H1 (cell line): Measurements from ENCODE around the gene PELI2. TPM values are rescaled to one million over a fixed set of nuclear protein-coding genes. Genes with fewer than 3 reads are reported as not detected.

ENCODE experiments used
- CTCF ChIA-PET: fragments of 300-600 bp; sonication (Branson Sonifier 250); formaldehyde crosslinking; loops from one replicate; lab custom pipeline; 2021; ENCODE audit not compliant: partially characterized antibody; lab: Charles Lee
- POLR2A ChIA-PET: fragments of 300-600 bp; sonication (Branson Sonifier 250); formaldehyde crosslinking; loops from one replicate; lab custom pipeline; 2021; ENCODE audit warnings: inconsistent platforms; ENCODE audit not compliant: partially characterized antibody; lab: Charles Lee
- DNase-seq, 2 experiments: peaks; one replicate each; pipeline versions ENCODE4 v3.0.0 to v3.0.0-alpha.2; 2010 to 2022; ENCODE audit warnings: low spot score in 2 of 2, low read depth in 1 of 2, mixed read lengths in 1 of 2
- FAIRE-seq: peaks from 2 replicates; lab custom pipeline; 2011; peaks lifted over from hg19 to GRCh38; lab: Jason Lieb, UNC
- H2AFZ ChIP-seq: 2 replicates; pipeline ENCODE4 v1.8.1; 2012; ENCODE audit warnings: low read length, inconsistent platforms
- H2AK5ac ChIP-seq: 2 replicates; pipeline ENCODE4 v1.6.1; 2013; ENCODE audit warnings: low read depth, low read length
- H2BK120ac ChIP-seq: replicated peaks from 2 replicates; pipeline ENCODE3; 2013; ENCODE audit warnings: low read depth, low read length, inconsistent platforms
- H2BK12ac ChIP-seq: 2 replicates; pipeline ENCODE4 v1.6.1; 2013; ENCODE audit warnings: low read depth, low read length
- H2BK15ac ChIP-seq: 2 replicates; pipeline ENCODE4 v1.6.1; 2013; ENCODE audit warnings: low read length
- H2BK20ac ChIP-seq: 2 replicates; pipeline ENCODE4 v1.6.1; 2013; ENCODE audit warnings: low read length
- H2BK5ac ChIP-seq: 2 replicates; pipeline ENCODE4 v1.6.1; 2013; ENCODE audit warnings: low read depth, low read length
- H3K14ac ChIP-seq: 2 replicates; pipeline ENCODE4 v1.6.1; 2013; ENCODE audit warnings: inconsistent platforms; ENCODE audit not compliant: insufficient read length
- H3K18ac ChIP-seq: 2 replicates; pipeline ENCODE4 v1.6.1; 2013; ENCODE audit warnings: low read length; ENCODE audit errors: extremely low read depth
- H3K23ac ChIP-seq: 2 replicates; pipeline ENCODE4 v1.6.1; 2013; ENCODE audit warnings: inconsistent platforms; ENCODE audit not compliant: insufficient read length
- H3K23me2 ChIP-seq: 2 replicates; pipeline ENCODE4 v1.6.1; 2013; ENCODE audit warnings: low read depth, low read length
- H3K27ac ChIP-seq: 2 replicates; pipeline ENCODE4 v1.6.1; 2011; ENCODE audit warnings: low read depth, low read length, inconsistent platforms
- H3K27me3 ChIP-seq, 4 experiments: replicated peaks in 1 of 4; 1 replicate in 1 of 4; 2 replicates in 3 of 4; pipeline versions ENCODE4 v1.6.1 to v1.8.1; 2011 to 2013; ENCODE audit warnings: low read length in 3 of 4, mild to moderate bottlenecking in 3 of 4, inconsistent platforms in 2 of 4, mixed read lengths in 2 of 4, moderate library complexity in 1 of 4; ENCODE audit not compliant: control insufficient read depth in 3 of 4, insufficient read depth in 3 of 4; ENCODE audit errors: extremely low read depth in 1 of 4
- H3K36me3 ChIP-seq, 4 experiments: 2 replicates each; pipeline versions ENCODE4 v1.6.1 to v1.8.1; 2011 to 2013; ENCODE audit warnings: mild to moderate bottlenecking in 4 of 4, low read length in 3 of 4, moderate library complexity in 2 of 4, control low read depth in 1 of 4, inconsistent platforms in 1 of 4; ENCODE audit not compliant: insufficient read depth in 4 of 4, control insufficient read depth in 2 of 4
- H3K4ac ChIP-seq: replicated peaks from 2 replicates; pipeline ENCODE3; 2013; ENCODE audit warnings: low read length, low read depth, mixed read lengths, inconsistent platforms; ENCODE audit not compliant: insufficient read length
- H3K4me1 ChIP-seq, 4 experiments: replicated peaks in 1 of 4; 1 replicate in 1 of 4; 2 replicates in 3 of 4; pipeline versions ENCODE4 v1.6.1 to v1.8.1; 2011 to 2013; ENCODE audit warnings: low read length in 3 of 4, inconsistent platforms in 2 of 4, mixed read lengths in 1 of 4; ENCODE audit not compliant: insufficient read depth in 4 of 4, control insufficient read depth in 3 of 4
- H3K4me2 ChIP-seq, 2 experiments: 2 replicates each; pipeline versions ENCODE4 v1.6.1 to v1.8.1; 2011 to 2013; ENCODE audit warnings: low read depth in 2 of 2, low read length in 2 of 2, control low read depth in 1 of 2, inconsistent platforms in 1 of 2, mild to moderate bottlenecking in 1 of 2; ENCODE audit not compliant: insufficient read depth in 1 of 2
- H3K4me3 ChIP-seq, 4 experiments: fragments of 200-600, 300-600 bp in 1 of 4; sonication (generic), shearing (Covaris generic), sonication (Bioruptor Twin) in 1 of 4; 2 replicates each; pipeline versions ENCODE4 v1.5.1 to v1.8.1; 2011 to 2016; ENCODE audit warnings: low read length in 4 of 4, low read depth in 3 of 4, control low read depth in 2 of 4, inconsistent platforms in 2 of 4, mild to moderate bottlenecking in 2 of 4, mixed read lengths in 1 of 4, moderate library complexity in 1 of 4; ENCODE audit not compliant: insufficient read depth in 2 of 4; ENCODE audit errors: extremely low read depth in 1 of 4
- H3K56ac ChIP-seq: replicated peaks from 2 replicates; pipeline ENCODE3; 2013; ENCODE audit warnings: low read depth, mild to moderate bottlenecking, mixed read lengths, low read length, inconsistent platforms; ENCODE audit not compliant: insufficient read length
- H3K79me1 ChIP-seq: 2 replicates; pipeline ENCODE4 v1.6.1; 2013; ENCODE audit warnings: low read depth, low read length, control low read depth
- H3K79me2 ChIP-seq, 2 experiments: 2 replicates each; pipeline versions ENCODE4 v1.6.1 to v1.8.1; 2012 to 2013; ENCODE audit warnings: low read length in 2 of 2, mild to moderate bottlenecking in 2 of 2, inconsistent platforms in 1 of 2; ENCODE audit not compliant: insufficient read depth in 2 of 2, control insufficient read depth in 1 of 2
- H3K9ac ChIP-seq, 4 experiments: replicated peaks in 1 of 4; 1 replicate in 1 of 4; 2 replicates in 3 of 4; pipeline versions ENCODE4 v1.6.1 to v1.8.1; 2011 to 2013; ENCODE audit warnings: low read depth in 3 of 4, low read length in 3 of 4, control low read depth in 2 of 4, mild to moderate bottlenecking in 2 of 4, moderate library complexity in 2 of 4, inconsistent platforms in 1 of 4; ENCODE audit errors: extremely low read depth in 1 of 4
- H3K9me3 ChIP-seq, 2 experiments: 2 replicates each; pipeline versions ENCODE4 v1.6.1 to v1.8.1; 2012 to 2013; ENCODE audit warnings: mild to moderate bottlenecking in 2 of 2, moderate library complexity in 2 of 2, control low read depth in 1 of 2, inconsistent platforms in 1 of 2, low read depth in 1 of 2, low read length in 1 of 2, mixed read lengths in 1 of 2; ENCODE audit not compliant: insufficient read depth in 2 of 2
- H4K20me1 ChIP-seq, 2 experiments: replicated peaks in 1 of 2; 2 replicates each; pipeline versions ENCODE3 to v1.8.1; 2011 to 2013; ENCODE audit warnings: inconsistent platforms in 2 of 2, low read length in 2 of 2, mild to moderate bottlenecking in 1 of 2; ENCODE audit not compliant: insufficient read depth in 2 of 2, control insufficient read depth in 1 of 2
- H4K5ac ChIP-seq: 2 replicates; pipeline ENCODE4 v1.6.1; 2013; ENCODE audit warnings: low read length, low read depth, mixed read lengths, inconsistent platforms; ENCODE audit not compliant: insufficient read length
- H4K8ac ChIP-seq: 2 replicates; pipeline ENCODE4 v1.8.0; 2013; ENCODE audit warnings: mild to moderate bottlenecking, moderate library complexity, low read length, inconsistent platforms; ENCODE audit not compliant: insufficient read depth; ENCODE audit errors: extremely low read depth
- H4K91ac ChIP-seq: replicated peaks from 2 replicates; pipeline ENCODE3; 2013; ENCODE audit warnings: low read length, mixed read lengths, inconsistent platforms; ENCODE audit not compliant: insufficient read length
- USF2 ChIP-seq: IDR thresholded peaks from 2 replicates; pipeline ENCODE4 v1.6.1; 2011; ENCODE audit warnings: low read length, improper control_type of control experiment
- WGBS, 2 experiments: shearing (Covaris generic) in 1 of 2; methylation state at CpG; one replicate each; pipeline versions ENCODE4 v1.1.6 to v1.1.7; 2013 to 2015; ENCODE audit warnings: low lambda C conversion rate in 2 of 2, mixed read lengths in 2 of 2, inconsistent platforms in 1 of 2, low coverage in 1 of 2, missing lambda C conversion rate in 1 of 2; ENCODE audit not compliant: insufficient replicate concordance in 2 of 2, insufficient coverage in 1 of 2, insufficient read length in 1 of 2; ENCODE audit errors: extremely low coverage in 1 of 2, missing lambda C conversion rate in 1 of 2; 5-methylcytosine and 5-hydroxymethylcytosine counted together
- polyA plus RNA-seq, 7 experiments: library from polyadenylated mRNA; depleted of rRNA in 3 of 7; stranded (reverse) in 5 of 7; unstranded in 2 of 7; fragments of >200 nt in 5 of 7; fragments of 200-250 nt in 2 of 7; gene quantifications; 1 replicate in 5 of 7; 2 replicates in 1 of 7; 4 replicates in 1 of 7; pipeline versions ENCODE4 v1.2.1 to v1.2.3, GENCODE V29; 2011 to 2013; ENCODE audit warnings: missing spikeins in 2 of 7, mixed read lengths in 2 of 7
- total RNA-seq: library from RNA; stranded (reverse); fragmentation: NEBNext Ultra II Directional; extraction: Animal tissue kit (Norgen Biotek cat#: 25700); gene quantifications from 2 replicates; pipeline ENCODE4 v1.2.1, GENCODE V29; 2021

The PELI2 gene
- total and polyA plus RNA-seq, 2 of the 8 experiments (the other 6 are each of a cell fraction or from before 2014, with no cell fraction given), result 14.6 to 25.7 TPM

- WGBS, 2 experiments, result 30% methylated on average over 9 of the region's 9 CpGs; no CpG with 5 or more reads in 1 of the 2 experiments
- peak in 1 of 2 experiments; percentile 58 for DNase-seq
Observed at GRCh38 chr14:56137849-56138248, 19.6 kb downstream of the PELI2 start.

More at GRCh38 chr14:56137849-56138248, 19.6 kb downstream of the PELI2 start:
- Histone ChIP-seq H3K56ac (no peak overlapping the region), H3K23ac (no peak overlapping the region), H3K27ac (no peak overlapping the region), H3K18ac (no peak overlapping the region), H3K4me1 (peaks cover 2 to 16% (median 14%) of the 10 kb centered on the region in 4 experiments), H3K4ac (no peak overlapping the region), H2AK5ac (no peak overlapping the region), H4K5ac (no peak overlapping the region), H3K9me3 (no peaks in the 10 kb centered on the region), H2BK20ac (no peak overlapping the region), H3K23me2 (no peaks in the 10 kb centered on the region), H3K27me3 (peaks cover 0 to 1% (median 0%) of the 10 kb centered on the region in 4 experiments; a peak in 1 of 7 replicates), H2AFZ (no peak overlapping the region), H3K79me2 (peaks cover 0 to 98% of the 10 kb centered on the region in 2 experiments; a peak in 2 of 4 replicates), H2BK120ac (no peak overlapping the region), H3K9ac (no peak overlapping the region), H4K20me1 (peaks cover 4% of the 10 kb centered on the region in 2 experiments), H2BK12ac (no peak overlapping the region), H3K36me3 (no peaks in the 10 kb centered on the region), H3K4me2 (peak overlapping the region; percentile 28 to 55; a peak in 3 of 4 replicates), H2BK5ac (no peak overlapping the region), H3K14ac (no peak overlapping the region), H4K91ac (no peak overlapping the region), H3K4me3 (no peak overlapping the region), H2BK15ac (no peak overlapping the region), H4K8ac (peak overlapping the region; percentile 62; the same call in 1 of the 2 replicates), H3K79me1 (no peaks in the 10 kb centered on the region)
- FAIRE-seq, result peak; percentile 66
- CTCF ChIA-PET, result interaction anchor here (1.1 to 1.4 kb wide), 2 partner anchors 11 to 337 kb away, joined by 3 to 4 read pairs; no protein-coding TSS in a partner anchor
- TF ChIP-seq USF2, result no peak
- POLR2A ChIA-PET, result interaction anchor here (2.4 kb wide), 1 partner anchor 19 kb away, joined by 11 read pairs; the partner anchor contains the start of gene PELI2
